Left kidney (tissue), 1 donor: ENCODE data around the gene ZNF142. TPM values are rescaled to one million over a fixed set of nuclear protein-coding genes. Genes with fewer than 3 reads are reported as not detected.

ENCODE experiments used
- polyA plus RNA-seq: library from polyadenylated mRNA; unstranded; fragments of 120-200 nt; gene quantifications from one replicate; pipeline ENCODE4 v1.2.1, GENCODE V29; 2013; ENCODE audit not compliant: insufficient read length

The ZNF142 gene
- polyA plus RNA-seq, 1 donor = 20.3 TPM

Other genes starting within 250 kb of the ZNF142 start
- gene VIL1, start 240.5 kb downstream of the ZNF142 start, polyA plus RNA-seq = 23.3 TPM
- gene USP37, start 91.3 kb downstream of the ZNF142 start, polyA plus RNA-seq = 17.6 TPM
- gene CNOT9, start 90.8 kb downstream of the ZNF142 start, polyA plus RNA-seq = 77.2 TPM
- gene PLCD4, start 51.7 kb downstream of the ZNF142 start, polyA plus RNA-seq = 11.9 TPM
- gene BCS1L, start 60 bp upstream of the ZNF142 start, polyA plus RNA-seq = 58.6 TPM
- 50.9 TPM for gene RNF25, start 12.4 kb upstream of the ZNF142 start, polyA plus RNA-seq
- gene STK36, start 12.5 kb upstream of the ZNF142 start, polyA plus RNA-seq = 115 TPM
- gene TTLL4, start 51.2 kb upstream of the ZNF142 start, polyA plus RNA-seq = 47.2 TPM
- 49.7 TPM for gene CYP27A1, start 122.5 kb upstream of the ZNF142 start, polyA plus RNA-seq
- 0.15 TPM for gene PRKAG3, start 172.2 kb upstream of the ZNF142 start, polyA plus RNA-seq
- 0.12 TPM for gene WNT6, start 200.2 kb upstream of the ZNF142 start, polyA plus RNA-seq
- 0.45 TPM for gene WNT10A, start 221.2 kb upstream of the ZNF142 start, polyA plus RNA-seq